Kidney (tissue), 14 donors: ENCODE data around the gene KCNK7. TPM values are rescaled to one million over a fixed set of nuclear protein-coding genes. Genes with fewer than 3 reads are reported as not detected.
A peak's percentile ranks its signal among the peaks of the same experiment; 100 is the strongest.

Source experiments
- DNase-seq, 5 donors: peaks; one replicate each; pipeline ENCODE4 v3.0.0-alpha.2; 2013 to 2020
- FAIRE-seq: peaks from 2 replicates; lab custom pipeline; 2012; peaks lifted over from hg19 to GRCh38; lab: Jason Lieb, UNC
- H3K27ac ChIP-seq, 2 donors: one replicate each; pipeline ENCODE4 v1.7.0; 2013; ENCODE audit warnings: low read depth in 2 of 2, low read length in 2 of 2, inconsistent platforms in 1 of 2
- H3K27me3 ChIP-seq: one replicate; pipeline ENCODE4 v1.7.1; 2013; ENCODE audit warnings: low read length, inconsistent platforms; ENCODE audit not compliant: control insufficient read depth, insufficient read depth
- H3K36me3 ChIP-seq, 3 donors: one replicate each; pipeline versions ENCODE4 v1.7.0 to v1.7.1; 2013; ENCODE audit warnings: low read length in 3 of 3, control low read depth in 1 of 3, inconsistent platforms in 1 of 3; ENCODE audit not compliant: insufficient read depth in 3 of 3, control insufficient read depth in 2 of 3
- H3K4me1 ChIP-seq, 3 donors: one replicate each; pipeline versions ENCODE4 v1.7.0 to v1.7.1; 2013; ENCODE audit warnings: low read length in 3 of 3, inconsistent platforms in 1 of 3, low read depth in 1 of 3; ENCODE audit not compliant: control insufficient read depth in 2 of 3, insufficient read depth in 2 of 3
- H3K4me3 ChIP-seq, 3 donors: one replicate each; pipeline versions ENCODE4 v1.7.0 to v1.8.1; 2013; ENCODE audit warnings: low read length in 3 of 3, control low read depth in 1 of 3, inconsistent platforms in 1 of 3
- H3K9ac ChIP-seq, 3 donors: one replicate each; pipeline versions ENCODE4 v1.7.0 to v1.7.1; 2013; ENCODE audit warnings: low read length in 3 of 3, control low read depth in 1 of 3, inconsistent platforms in 1 of 3
- H3K9me3 ChIP-seq, 3 donors: one replicate each; pipeline versions ENCODE4 v1.7.0 to v1.7.1; 2013; ENCODE audit warnings: low read length in 3 of 3, control low read depth in 1 of 3, inconsistent platforms in 1 of 3; ENCODE audit not compliant: control insufficient read depth in 2 of 3, insufficient read depth in 1 of 3
- intact Hi-C: fragments of 100-400 bp; cut with DNase I; formaldehyde crosslinking; loops from one replicate; pipeline ENCODE4 v1.11.1; 2022
- polyA plus RNA-seq: library from polyadenylated mRNA; stranded (reverse); fragments of 350-450 nt; fragmentation: Illumina TruSeq; extraction: RNeasy Lipid Tissue Mini Kit (QIAGEN cat#74804); gene quantifications from one replicate; pipeline ENCODE4 v1.2.3, GENCODE V29; 2014; ENCODE audit warnings: low read depth, low replicate concordance; ENCODE audit not compliant: insufficient read depth
- total RNA-seq: library from RNA; stranded (reverse); fragmentation: NEBNext Ultra II Directional; extraction: Animal tissue kit (Norgen Biotek cat#: 25700); gene quantifications from one replicate; pipeline ENCODE4 v1.2.1, GENCODE V29; 2021
- TF ChIP-seq, protein P1 (sequence below): IDR thresholded peaks from 3 replicates; pipeline ENCODE4 v1.5.1; 2012; ENCODE audit warnings: mild to moderate bottlenecking, moderate library complexity, borderline replicate concordance; ENCODE audit not compliant: insufficient read depth; ENCODE audit errors: extremely low read depth
- donor health status: control.
- donor health status: control.
- donor health status: control.
- donor health status: control.
- donor health status: control.
- donor health status: DM: yes; HTN: yes; CAD: no.
- donor health status: Normal renal cell carcinoma (clear cell type).

Gene KCNK7
- total and polyA plus RNA-seq, 2 donors from 2014 or later: 0.25 TPM; not detected in 1

DNA sequence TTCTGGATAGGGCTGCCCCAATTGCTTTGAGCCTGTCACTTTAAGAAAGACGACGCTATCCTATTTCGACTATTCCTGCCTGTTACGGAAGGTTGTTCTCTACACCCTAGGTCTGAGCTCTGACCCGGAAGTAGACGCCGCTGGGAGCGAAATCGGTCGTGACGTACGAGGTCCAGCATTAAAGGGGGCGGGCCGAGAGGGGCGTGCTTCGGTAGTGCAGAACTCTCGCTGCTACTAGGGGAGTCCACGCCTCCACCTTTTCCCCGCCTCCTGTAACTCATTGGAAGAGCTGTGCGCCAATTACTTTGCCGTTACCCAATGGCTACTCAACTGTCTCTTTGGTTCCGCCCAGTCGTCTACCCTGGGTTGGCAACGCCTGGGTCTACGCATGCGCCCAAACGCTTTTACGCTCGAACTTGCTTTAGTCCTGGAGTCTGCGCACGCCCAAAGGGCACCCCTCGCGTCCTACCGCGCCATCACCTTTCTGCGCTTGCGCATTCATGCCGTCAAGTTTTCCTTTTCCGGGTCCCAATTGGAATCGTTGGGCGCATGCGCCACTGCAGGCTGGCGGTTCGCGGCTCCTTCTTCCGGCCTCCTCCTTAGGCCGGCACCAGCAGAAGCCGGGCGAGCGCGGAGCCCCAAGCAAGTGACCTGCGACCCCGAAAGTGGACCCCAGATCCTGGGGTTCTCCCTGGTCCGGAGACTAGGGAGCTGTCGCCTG, 19.8 kb upstream of the KCNK7 start, which contains the start of gene PCNX3:
TSS of gene PCNX3 (plus strand) at position 548 of the 721 bp plus-strand sequence. CDS start 536 bp downstream, outside the sequence.
- Histone ChIP-seq H3K36me3 (peaks cover 2 to 12% (median 5%) of the 10 kb centered on the region in 3 donors), H3K9me3 (no peaks in the 10 kb centered on the region), H3K4me3 (peak within 1 kb of the TSS; percentile 79 to 93 (median 92)), H3K9ac (peak within 1 kb of the TSS; percentile 66 to 87 (median 80)), H3K27ac (peak within 1 kb of the TSS; percentile 79 to 91), H3K4me1 (peaks cover 0 to 39% (median 0%) of the 10 kb centered on the region in 3 donors), H3K27me3 (no peaks in the 10 kb centered on the region)
- TF ChIP-seq, protein P1, sequence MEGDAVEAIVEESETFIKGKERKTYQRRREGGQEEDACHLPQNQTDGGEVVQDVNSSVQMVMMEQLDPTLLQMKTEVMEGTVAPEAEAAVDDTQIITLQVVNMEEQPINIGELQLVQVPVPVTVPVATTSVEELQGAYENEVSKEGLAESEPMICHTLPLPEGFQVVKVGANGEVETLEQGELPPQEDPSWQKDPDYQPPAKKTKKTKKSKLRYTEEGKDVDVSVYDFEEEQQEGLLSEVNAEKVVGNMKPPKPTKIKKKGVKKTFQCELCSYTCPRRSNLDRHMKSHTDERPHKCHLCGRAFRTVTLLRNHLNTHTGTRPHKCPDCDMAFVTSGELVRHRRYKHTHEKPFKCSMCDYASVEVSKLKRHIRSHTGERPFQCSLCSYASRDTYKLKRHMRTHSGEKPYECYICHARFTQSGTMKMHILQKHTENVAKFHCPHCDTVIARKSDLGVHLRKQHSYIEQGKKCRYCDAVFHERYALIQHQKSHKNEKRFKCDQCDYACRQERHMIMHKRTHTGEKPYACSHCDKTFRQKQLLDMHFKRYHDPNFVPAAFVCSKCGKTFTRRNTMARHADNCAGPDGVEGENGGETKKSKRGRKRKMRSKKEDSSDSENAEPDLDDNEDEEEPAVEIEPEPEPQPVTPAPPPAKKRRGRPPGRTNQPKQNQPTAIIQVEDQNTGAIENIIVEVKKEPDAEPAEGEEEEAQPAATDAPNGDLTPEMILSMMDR: peak; percentile 30
- FAIRE-seq (peak; percentile 99), DNase-seq (peak; percentile 100)
- intact Hi-C loops: no loop called here

DNA sequence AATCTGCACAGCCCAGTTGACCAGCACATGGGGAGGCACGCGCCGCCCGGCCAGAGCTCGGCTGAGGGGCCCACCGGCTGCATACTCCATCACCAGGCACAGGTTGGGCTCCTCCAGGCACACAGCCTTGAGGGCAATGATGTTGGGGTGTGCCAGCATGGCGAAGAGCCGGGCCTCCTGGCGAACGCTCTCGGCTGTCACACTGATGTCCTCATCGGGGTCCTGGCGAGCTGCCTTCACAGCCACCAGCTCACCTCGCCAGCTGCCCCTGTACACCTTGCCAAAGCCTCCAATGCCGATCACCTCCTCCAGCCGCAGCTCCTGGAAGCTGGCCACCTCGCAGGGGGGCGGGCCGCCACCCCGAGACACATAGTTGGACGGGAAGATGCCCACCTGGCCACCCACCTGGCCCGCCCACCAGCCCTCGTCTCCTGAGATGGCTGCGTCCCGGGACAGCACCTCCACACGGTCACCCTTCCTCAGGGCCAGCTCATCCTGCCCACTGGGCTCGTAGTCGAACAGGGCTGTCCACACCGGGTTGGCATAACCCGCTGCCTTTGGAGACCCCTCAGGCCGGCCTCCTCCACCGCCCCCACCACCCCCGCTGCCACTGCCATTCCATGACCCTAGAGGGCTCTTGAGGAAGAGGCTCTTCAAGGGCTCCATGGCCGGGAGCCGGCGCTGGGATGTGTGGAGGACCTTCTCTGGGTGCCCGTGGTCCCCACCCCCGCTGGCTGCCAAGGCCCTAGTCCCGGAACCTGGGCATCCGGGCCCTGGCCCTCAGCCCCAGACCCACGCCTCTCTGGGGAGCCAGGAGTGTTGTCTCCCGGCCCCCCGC, 17.7 kb upstream of the KCNK7 start:
- H3K9ac ChIP-seq: peak overlapping the region in 2 of 3 donors; percentile 71 to 80
- intact Hi-C loops: no loop called here
- no peaks in the 10 kb centered on the region for H3K9me3 ChIP-seq
- H3K4me3 ChIP-seq: peak overlapping the region; percentile 16 to 79 (median 49)
- DNase-seq (peak in 1 of 5 donors; percentile 91), FAIRE-seq (no peak)
- peaks cover 0 to 11% (median 4%) of the 10 kb centered on the region in 3 donors for H3K36me3 ChIP-seq
- peaks cover 0 to 47% (median 0%) of the 10 kb centered on the region in 3 donors for H3K4me1 ChIP-seq
- TF ChIP-seq, protein P1: no peak
- H3K27me3 ChIP-seq: no peaks in the 10 kb centered on the region
- H3K27ac ChIP-seq: peak overlapping the region; percentile 82 to 91

DNA sequence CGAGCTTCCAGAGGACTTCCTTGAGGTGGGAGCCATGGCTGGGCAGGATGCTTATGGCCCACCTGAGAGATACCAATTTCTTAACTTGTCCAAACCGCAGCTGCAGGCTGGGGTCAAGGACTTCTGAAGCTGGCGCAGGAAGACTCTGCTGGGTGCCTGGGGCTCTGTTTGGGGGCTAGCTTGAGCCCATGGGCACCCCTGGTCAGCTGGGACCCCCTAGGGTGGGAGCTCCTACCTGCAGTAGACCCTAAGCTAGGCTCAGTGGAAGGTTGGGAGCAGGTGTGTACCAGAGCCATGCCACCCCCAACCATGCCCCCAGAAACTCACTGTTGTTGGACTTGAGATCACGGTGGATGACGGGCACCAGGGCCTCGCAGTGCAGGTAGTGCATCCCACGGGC, 17.1 kb upstream of the KCNK7 start:
- intact Hi-C loops: no loop called here
- FAIRE-seq: no peak
- Histone ChIP-seq H3K36me3 (peaks cover 0 to 10% (median 6%) of the 10 kb centered on the region in 3 donors), H3K9ac (peak overlapping the region in 2 of 3 donors; percentile 43 to 80), H3K9me3 (no peaks in the 10 kb centered on the region), H3K4me1 (peaks cover 0 to 50% (median 0%) of the 10 kb centered on the region in 3 donors), H3K27me3 (no peaks in the 10 kb centered on the region), H3K27ac (peak overlapping the region; percentile 76 to 82), H3K4me3 (peak overlapping the region; percentile 20 to 79 (median 49))
- TF ChIP-seq, protein P1: no peak
- no peak for DNase-seq
